ENCODE measurements around the gene SSR1. TPM values are rescaled to one million over a fixed set of nuclear protein-coding genes. Genes with fewer than 3 reads are reported as not detected.
"Not testable (repeated sequence)": the region's sequence is repeated elsewhere in the genome, so short reads cannot be mapped to it uniquely, and the experiment has no call there.

SSR1 gene
- total and polyA plus RNA-seq, 2 of the 13 experiments (the other 11 are each of a cell fraction or from before 2014, with no cell fraction given) = 203 to 243 TPM

- Histone ChIP-seq H3K27me3 (ENCODE audit: control insufficient read depth in 1 of 2, insufficient read depth in 2 of 2, low read length in 2 of 2) (no peaks in the 10 kb centered on the region; a peak in 1 of 5 replicates), H2AFZ (ENCODE audit: low read length) (no peak overlapping the region), H3K4me2 (ENCODE audit: low read depth, low read length) (no peak overlapping the region), H3K9ac (ENCODE audit: insufficient read depth, low read depth, low read length) (no peak overlapping the region), H3K36me3 (replicated peaks in 1 of 2; ENCODE audit: control insufficient read depth in 1 of 2, insufficient read depth in 2 of 2, low read length in 2 of 2) (no peaks in the 10 kb centered on the region), H3K4me1 (ENCODE audit: insufficient read depth, low read length) (peaks cover 55% of the 10 kb centered on the region), H3K79me2 (ENCODE audit: insufficient read depth, low read length) (no peaks in the 10 kb centered on the region), H3K9me3 (ENCODE audit: low read length) (no peaks in the 10 kb centered on the region), H3K4me3 (replicated peaks in 1 of 3; ENCODE audit: insufficient read depth in 1 of 3, low read depth in 2 of 3, low read length in 3 of 3) (no peak overlapping the region), H4K20me1 (ENCODE audit: insufficient read depth, low read length) (no peaks in the 10 kb centered on the region), H3K27ac (ENCODE audit: extremely low read length, insufficient read depth, low read length) (no peak overlapping the region)
- ATAC-seq = no peak
- no TSS peak for BruUV-seq (replicated peaks)
- no peak for DNase-seq (ENCODE audit: low spot score)
- ChIA-PET POLR2A (no interaction called here), CTCF (ENCODE audit: low intra/inter-chr PET ratio, low total read pairs) (no interaction called here)
- no peak for FAIRE-seq
- intact Hi-C loops (cut with micrococcal nuclease; ENCODE audit: unreplicated experiment) = no loop called here
- 92% methylated on average over 14 of the region's 15 CpGs for WGBS (ENCODE audit: low lambda C conversion rate)
- in situ Hi-C loops (cut with HindIII; ENCODE audit: extremely low pct_ligation_motif_present, low pct_unique_long_range_greater_than_20kb) = no loop called here
- TF ChIP-seq PCBP2 (optimal IDR thresholded peaks at IDR 0.05; ENCODE audit: low read depth, low read length, poor library complexity, severe bottlenecking) = no peak
- TF ChIP-seq TFE3 (CRISPR knock-in tag; IDR thresholded peaks at IDR 0.05) = no peak
- no peak for TF ChIP-seq ARNTL (CRISPR knock-in tag; IDR thresholded peaks at IDR 0.05)
- TF ChIP-seq ZMAT3 (CRISPR knock-in tag; conservative IDR thresholded peaks at IDR 0.05) = no peak
- no peak for TF ChIP-seq ZNF317 (CRISPR knock-in tag; IDR thresholded peaks at IDR 0.05)
Measured at GRCh38 chr6:7264041-7264440, 49.0 kb downstream of the SSR1 start.

- H3K79me2 ChIP-seq (ENCODE audit: insufficient read depth, low read length); H2AFZ ChIP-seq (ENCODE audit: low read length); H3K36me3 ChIP-seq (replicated peaks in 1 of 2; ENCODE audit: control insufficient read depth in 1 of 2, insufficient read depth in 2 of 2, low read length in 2 of 2); CTCF ChIA-PET (ENCODE audit: low intra/inter-chr PET ratio, low total read pairs); DNase-seq (ENCODE audit: low spot score); ATAC-seq; H3K9me3 ChIP-seq (ENCODE audit: low read length); BruUV-seq (replicated peaks); intact Hi-C loops (cut with micrococcal nuclease; ENCODE audit: unreplicated experiment); H3K27ac ChIP-seq (ENCODE audit: extremely low read length, insufficient read depth, low read length); POLR2A ChIA-PET; in situ Hi-C loops (cut with HindIII; ENCODE audit: extremely low pct_ligation_motif_present, low pct_unique_long_range_greater_than_20kb); FAIRE-seq; H3K9ac ChIP-seq (ENCODE audit: insufficient read depth, low read depth, low read length); H4K20me1 ChIP-seq (ENCODE audit: insufficient read depth, low read length); H3K4me2 ChIP-seq (ENCODE audit: low read depth, low read length); H3K27me3 ChIP-seq (ENCODE audit: control insufficient read depth in 1 of 2, insufficient read depth in 2 of 2, low read length in 2 of 2); H3K4me3 ChIP-seq (replicated peaks in 1 of 3; ENCODE audit: insufficient read depth in 1 of 3, low read depth in 2 of 3, low read length in 3 of 3): not testable (repeated sequence)
- H3K4me1 ChIP-seq (ENCODE audit: insufficient read depth, low read length) = peaks cover 61% of the 10 kb centered on the region
- WGBS (ENCODE audit: low lambda C conversion rate) = 96% methylated on average over 9 of the region's 9 CpGs
Measured at GRCh38 chr6:7263519-7263805, 49.5 kb downstream of the SSR1 start.
